Neuron (in vitro differentiated cells): ENCODE measurements around the gene SPACA7.
"Not testable (repeated sequence)": the region's sequence is repeated elsewhere in the genome, so short reads cannot be mapped to it uniquely, and the experiment has no call there.

Experiments
- H2AFZ ChIP-seq: one replicate; pipeline ENCODE4 v1.6.1; 2013; ENCODE audit warnings: low read depth, mild to moderate bottlenecking, inconsistent platforms, low read length, moderate library complexity
- H3K27me3 ChIP-seq: one replicate; pipeline ENCODE4 v1.6.1; 2013; ENCODE audit warnings: low read length; ENCODE audit not compliant: insufficient read depth
- H3K36me3 ChIP-seq: one replicate; pipeline ENCODE4 v1.6.1; 2013; ENCODE audit warnings: low read length; ENCODE audit not compliant: insufficient read depth
- H3K4me1 ChIP-seq: one replicate; pipeline ENCODE4 v1.6.1; 2013; ENCODE audit warnings: low read length; ENCODE audit not compliant: insufficient read depth
- H3K4me3 ChIP-seq: 2 replicates; pipeline ENCODE4 v1.5.1; 2013; ENCODE audit warnings: mild to moderate bottlenecking, low read length, moderate library complexity
- H3K9me3 ChIP-seq: one replicate; pipeline ENCODE4 v1.6.1; 2013; ENCODE audit warnings: low read length

The SPACA7 gene

DNA sequence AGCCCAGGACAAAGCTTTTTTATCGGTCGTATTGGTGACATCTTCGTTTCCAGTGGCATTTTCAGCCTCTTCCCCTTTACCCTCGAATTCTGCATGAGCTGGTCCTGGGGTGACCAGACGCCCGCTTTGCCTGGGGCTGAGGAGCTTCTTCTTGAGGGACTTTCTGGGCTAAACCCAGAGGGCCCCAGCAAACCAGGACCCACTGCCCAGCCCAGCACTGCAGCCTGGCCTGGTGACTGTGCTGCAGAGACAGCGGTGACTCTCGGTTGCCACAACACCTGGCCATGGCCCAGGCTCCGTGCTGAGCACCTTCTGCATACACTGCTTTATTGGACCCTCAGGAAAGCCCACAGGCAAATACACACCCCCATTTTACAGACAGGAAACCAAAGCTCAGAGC lies 21.0 kb downstream of the SPACA7 start:
- Histone ChIP-seq H2AFZ (no peak overlapping the region), H3K27me3 (no peaks in the 10 kb centered on the region), H3K9me3 (no peaks in the 10 kb centered on the region)

DNA sequence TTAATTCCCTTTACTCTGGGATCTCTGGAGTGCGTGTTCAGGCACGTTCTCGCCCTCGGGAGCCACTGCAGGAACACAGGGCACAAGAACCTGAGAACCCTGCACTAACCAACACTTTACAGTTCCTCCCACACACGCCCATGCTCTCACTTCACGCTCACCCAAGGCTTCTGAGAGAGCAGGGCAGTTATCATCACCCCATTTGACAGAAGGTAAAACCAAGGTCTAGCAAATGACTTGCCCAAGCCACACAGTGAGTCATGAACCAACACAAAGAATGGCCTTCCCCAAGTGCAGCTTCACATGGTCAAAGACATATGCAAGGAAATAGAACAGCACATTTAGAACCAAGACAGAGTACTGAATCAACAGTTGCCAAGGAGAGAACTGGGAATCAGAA lies 22.2 kb downstream of the SPACA7 start:
- not testable (repeated sequence) for H2AFZ ChIP-seq, H3K9me3 ChIP-seq, H3K36me3 ChIP-seq, H3K27me3 ChIP-seq, H3K4me3 ChIP-seq, H3K4me1 ChIP-seq

More for the DNA sequence above, 21.0 kb downstream of the SPACA7 start:
- H3K36me3 ChIP-seq, result no peaks in the 10 kb centered on the region
- peaks cover 9% of the 10 kb centered on the region for H3K4me1 ChIP-seq
- no peak overlapping the region for H3K4me3 ChIP-seq

DNA sequence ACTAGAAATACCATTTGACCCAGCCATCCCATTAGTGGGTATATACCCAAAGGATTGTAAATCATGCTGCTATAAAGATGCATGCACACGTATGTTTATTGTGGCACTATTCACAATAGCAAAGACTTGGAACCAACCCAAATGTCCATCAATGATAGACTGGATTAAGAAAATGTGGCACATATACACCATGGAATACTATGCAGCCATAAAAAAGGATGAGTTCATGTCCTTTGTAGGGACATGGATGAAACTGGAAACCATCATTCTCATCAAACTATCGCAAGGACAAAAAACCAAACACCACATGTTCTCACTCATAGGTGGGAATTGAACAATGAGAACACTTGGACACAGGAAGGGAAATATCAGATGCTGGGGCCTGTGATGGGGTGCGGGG lies 33.7 kb downstream of the SPACA7 start:
- H3K9me3 ChIP-seq, H3K36me3 ChIP-seq, H3K4me3 ChIP-seq, H3K27me3 ChIP-seq, H3K4me1 ChIP-seq, H2AFZ ChIP-seq: not testable (repeated sequence)

DNA sequence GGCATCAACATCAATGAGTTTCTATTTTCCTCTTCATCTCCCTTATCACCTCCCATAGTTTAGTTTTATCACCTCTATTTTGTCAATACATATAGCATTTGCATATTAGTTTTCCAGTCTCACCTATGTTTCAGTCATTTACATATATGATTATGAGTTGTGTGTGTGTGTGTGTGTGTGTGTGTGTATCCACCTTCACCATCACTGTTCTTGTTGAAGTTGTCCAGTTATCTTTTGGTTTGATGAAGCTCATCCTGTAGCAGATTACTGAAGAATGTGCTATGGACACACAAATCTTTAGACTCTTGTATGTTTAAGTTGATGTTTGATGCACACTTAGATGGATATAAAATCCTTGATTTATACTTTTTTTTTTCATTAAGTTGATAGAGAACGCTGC lies 40.5 kb downstream of the SPACA7 start:
- H2AFZ ChIP-seq, result no peak overlapping the region
- H3K9me3 ChIP-seq, result peaks cover 13% of the 10 kb centered on the region
- no peak overlapping the region for H3K4me3 ChIP-seq
- no peaks in the 10 kb centered on the region for H3K4me1 ChIP-seq
- no peaks in the 10 kb centered on the region for H3K36me3 ChIP-seq
- no peaks in the 10 kb centered on the region for H3K27me3 ChIP-seq

DNA sequence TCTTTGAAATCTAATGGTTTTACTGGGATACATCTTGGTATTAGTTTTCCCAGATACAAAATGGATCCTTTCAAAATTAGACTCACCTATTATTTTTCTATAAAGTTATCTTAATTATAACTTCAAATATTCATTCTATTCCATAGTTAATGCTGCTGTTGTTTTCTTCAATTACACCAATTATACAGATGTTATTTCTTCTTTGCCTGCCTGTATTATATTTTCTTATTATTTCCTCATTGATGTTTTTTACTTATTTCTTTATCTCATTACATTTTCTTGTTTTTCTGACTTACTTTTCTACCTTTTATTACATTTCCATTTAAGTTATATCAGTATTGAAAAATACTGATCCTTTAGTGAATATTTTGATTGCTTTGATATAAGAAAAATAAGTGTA lies 40.9 kb downstream of the SPACA7 start:
- Histone ChIP-seq H3K27me3 (no peaks in the 10 kb centered on the region), H3K9me3 (peaks cover 15% of the 10 kb centered on the region), H3K36me3 (no peaks in the 10 kb centered on the region), H2AFZ (no peak overlapping the region), H3K4me1 (no peaks in the 10 kb centered on the region), H3K4me3 (no peak overlapping the region)

DNA sequence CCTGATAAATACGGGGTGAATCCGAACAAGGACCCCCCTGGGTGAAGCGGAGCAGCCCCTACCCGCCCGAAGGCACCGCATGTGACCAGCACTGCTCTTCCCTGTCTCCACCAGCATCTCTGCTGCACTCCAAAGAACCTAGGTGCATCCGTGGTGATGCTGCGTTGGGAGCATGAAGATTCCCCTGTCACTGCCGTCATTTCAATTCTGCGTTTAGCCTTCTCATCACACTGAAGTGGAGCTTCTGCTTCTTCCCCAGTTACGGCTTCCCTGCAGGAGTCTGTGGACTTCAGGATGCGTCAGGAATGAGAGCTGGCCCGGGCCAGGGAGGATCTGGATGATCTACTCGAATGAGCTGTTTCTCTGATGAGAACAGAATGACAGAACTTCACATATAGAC lies 47.9 kb downstream of the SPACA7 start:
- Histone ChIP-seq H3K36me3 (no peaks in the 10 kb centered on the region), H2AFZ (no peak overlapping the region), H3K4me3 (no peak overlapping the region), H3K4me1 (no peaks in the 10 kb centered on the region), H3K9me3 (peaks cover 26% of the 10 kb centered on the region), H3K27me3 (no peaks in the 10 kb centered on the region)

DNA sequence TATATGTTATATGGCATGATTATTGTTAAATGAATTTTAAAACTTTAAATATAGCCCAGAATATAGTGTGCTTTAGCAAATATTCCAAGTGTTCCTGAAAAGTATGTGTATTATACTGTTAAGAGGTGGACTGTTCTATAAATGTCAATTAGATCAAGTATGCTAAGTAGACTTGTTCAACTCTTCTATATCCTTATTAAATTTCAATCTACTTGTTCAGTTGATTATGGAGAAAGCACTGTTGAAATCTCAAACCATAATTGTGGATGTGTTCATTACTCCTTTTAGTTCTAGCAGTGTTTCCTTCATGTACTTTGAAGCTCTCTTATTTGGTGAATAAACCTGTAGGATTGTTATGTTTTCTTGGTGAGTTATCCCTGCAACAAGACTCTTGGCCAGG lies 52.5 kb downstream of the SPACA7 start:
- Histone ChIP-seq H3K9me3 (peaks cover 20% of the 10 kb centered on the region), H3K27me3 (no peaks in the 10 kb centered on the region), H2AFZ (no peak overlapping the region), H3K4me3 (no peak overlapping the region), H3K36me3 (no peaks in the 10 kb centered on the region), H3K4me1 (no peaks in the 10 kb centered on the region)

DNA sequence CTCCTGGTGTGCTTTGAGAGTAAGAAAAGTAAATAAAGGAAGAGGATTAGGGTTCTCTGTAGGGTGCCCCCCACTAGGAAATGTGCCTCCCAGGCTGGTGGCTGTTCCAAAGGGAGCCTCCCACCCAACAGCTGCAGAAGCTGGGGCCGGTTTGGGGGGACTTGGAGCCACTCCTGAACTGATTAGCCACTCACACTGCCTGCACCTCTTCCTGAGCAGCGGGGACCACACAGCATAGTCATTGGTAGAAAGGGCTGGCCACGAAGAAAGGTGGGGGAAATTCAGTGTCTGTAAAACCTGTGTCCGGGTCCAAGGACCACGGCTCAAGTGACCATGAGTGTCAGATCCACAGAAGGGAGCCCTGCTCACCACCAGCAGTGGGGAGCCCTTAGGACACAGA lies 55.6 kb downstream of the SPACA7 start:
- H3K27me3 ChIP-seq, result no peaks in the 10 kb centered on the region

DNA sequence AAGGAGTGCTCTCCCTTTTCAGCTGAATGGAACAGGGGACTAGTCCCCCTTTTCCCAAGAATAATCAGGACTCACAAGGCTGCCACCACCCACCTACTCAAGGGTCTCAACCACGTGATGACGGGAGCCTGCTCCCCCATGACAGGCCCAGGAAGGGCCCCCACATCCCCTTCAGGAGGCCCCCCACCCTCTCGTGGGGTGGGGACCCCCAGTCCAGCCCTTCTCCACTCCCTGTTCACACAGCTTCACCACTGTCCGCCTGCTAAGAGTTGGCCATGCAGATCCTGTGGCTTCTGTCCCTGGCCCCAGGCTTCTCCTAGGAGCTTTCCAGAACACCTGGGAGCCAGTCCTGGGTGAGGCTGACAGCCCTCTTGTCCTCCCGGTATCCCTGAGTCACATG lies 56.6 kb downstream of the SPACA7 start:
- not testable (repeated sequence) for H2AFZ ChIP-seq, H3K27me3 ChIP-seq, H3K4me1 ChIP-seq, H3K4me3 ChIP-seq, H3K36me3 ChIP-seq
- H3K9me3 ChIP-seq, result peaks cover 17% of the 10 kb centered on the region

More for the DNA sequence above, 55.6 kb downstream of the SPACA7 start:
- Histone ChIP-seq H3K4me1 (no peaks in the 10 kb centered on the region), H3K4me3 (no peak overlapping the region), H2AFZ (no peak overlapping the region), H3K9me3 (peaks cover 18% of the 10 kb centered on the region), H3K36me3 (no peaks in the 10 kb centered on the region)

DNA sequence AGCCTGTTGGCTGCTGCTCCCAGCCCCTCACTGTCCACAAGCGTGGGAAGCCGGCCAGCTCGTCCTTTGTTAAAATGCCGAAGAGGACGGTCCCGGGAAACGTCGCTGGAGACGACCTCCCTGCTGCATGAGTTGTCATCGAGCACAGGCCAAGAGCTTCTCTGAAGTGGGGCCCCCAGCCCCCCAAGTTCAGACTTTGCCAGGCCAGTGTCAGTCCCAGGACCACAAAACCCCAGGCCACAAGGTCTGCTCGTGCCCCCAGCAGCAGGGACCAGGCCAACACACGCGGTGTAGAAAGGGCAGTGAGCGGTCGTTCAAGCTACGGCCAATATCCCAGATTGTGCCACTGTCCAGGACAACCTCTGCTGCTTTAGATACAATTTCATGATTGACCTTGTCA lies 57.4 kb downstream of the SPACA7 start:
- H3K4me3 ChIP-seq, H2AFZ ChIP-seq, H3K36me3 ChIP-seq, H3K27me3 ChIP-seq, H3K4me1 ChIP-seq: not testable (repeated sequence)
- peaks cover 18% of the 10 kb centered on the region for H3K9me3 ChIP-seq

DNA sequence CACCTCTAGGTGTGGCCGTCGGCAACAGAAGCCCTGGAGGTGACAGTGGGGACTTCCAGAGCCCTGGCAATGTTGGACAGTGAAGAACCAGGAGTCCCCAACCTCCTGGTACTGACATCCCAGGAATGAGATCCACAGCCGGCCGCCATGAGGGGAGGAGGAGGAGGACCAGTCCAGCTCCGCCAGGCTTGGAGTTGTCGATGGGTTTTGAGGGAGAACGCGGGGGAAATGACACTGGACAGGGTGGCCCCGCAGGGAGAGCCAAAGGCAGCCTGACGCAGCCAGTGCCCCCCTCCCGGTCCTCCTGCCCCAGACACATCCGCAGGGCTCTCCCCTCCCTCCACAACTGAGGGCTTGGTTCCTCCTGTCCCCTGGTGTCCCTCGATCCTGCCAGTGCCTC lies 57.9 kb downstream of the SPACA7 start:
- Histone ChIP-seq H3K4me3 (no peak overlapping the region), H3K36me3 (no peaks in the 10 kb centered on the region), H3K9me3 (peaks cover 15% of the 10 kb centered on the region), H3K4me1 (peaks cover 4% of the 10 kb centered on the region), H3K27me3 (no peaks in the 10 kb centered on the region), H2AFZ (no peak overlapping the region)

DNA sequence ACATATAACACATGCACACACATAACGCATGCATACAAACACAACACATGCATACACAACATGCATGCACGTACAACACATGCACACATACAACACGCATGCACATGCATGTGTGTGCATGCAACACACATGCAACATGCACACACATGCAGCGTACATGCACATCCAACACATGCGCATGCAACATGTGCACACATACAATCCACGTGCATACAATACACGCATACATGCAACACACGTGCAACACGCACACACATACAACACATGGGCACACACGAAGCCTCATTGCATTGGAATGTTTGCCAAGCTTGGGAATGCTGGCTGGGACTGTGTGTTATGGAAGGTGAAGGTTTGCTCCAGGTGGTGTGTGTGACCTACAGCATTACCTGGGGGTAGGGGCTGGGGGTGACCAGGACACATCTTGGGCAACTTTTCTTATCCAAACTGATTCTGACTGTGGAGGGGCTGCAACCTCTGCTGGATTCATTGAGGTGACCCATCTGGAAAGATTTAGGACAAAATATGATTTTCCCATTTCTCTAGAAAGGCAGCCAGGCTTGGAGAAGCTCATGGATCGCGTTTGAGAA lies 58.9 kb downstream of the SPACA7 start:
- H3K36me3 ChIP-seq, result no peaks in the 10 kb centered on the region
- peaks cover 12% of the 10 kb centered on the region for H3K9me3 ChIP-seq
- H3K27me3 ChIP-seq, result no peaks in the 10 kb centered on the region
- no peak overlapping the region for H3K4me3 ChIP-seq
- H2AFZ ChIP-seq, result no peak overlapping the region
- H3K4me1 ChIP-seq, result peaks cover 14% of the 10 kb centered on the region

DNA sequence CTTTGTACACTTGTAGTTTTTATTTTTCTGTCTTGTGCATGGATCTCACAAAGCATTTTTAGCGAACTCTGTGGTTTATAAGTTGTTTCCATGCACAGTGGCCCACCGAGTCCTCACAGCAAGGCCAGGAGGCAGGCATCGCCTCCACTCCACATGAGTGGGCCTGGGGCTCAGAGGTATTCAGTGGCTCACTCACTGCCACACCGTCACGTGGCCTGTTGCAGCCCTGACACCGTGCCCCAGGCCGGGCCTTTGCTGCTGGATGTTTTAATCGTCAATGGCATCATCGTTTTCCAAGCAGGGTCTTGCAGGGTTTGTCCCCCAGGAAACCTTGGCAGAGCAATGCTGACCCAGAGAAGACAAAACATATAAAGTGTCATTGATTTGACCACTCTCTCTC lies 59.8 kb downstream of the SPACA7 start:
- Histone ChIP-seq H3K4me3 (no peak overlapping the region), H3K27me3 (no peaks in the 10 kb centered on the region), H3K4me1 (peaks cover 14% of the 10 kb centered on the region), H2AFZ (no peak overlapping the region), H3K36me3 (no peaks in the 10 kb centered on the region), H3K9me3 (peaks cover 11% of the 10 kb centered on the region)

DNA sequence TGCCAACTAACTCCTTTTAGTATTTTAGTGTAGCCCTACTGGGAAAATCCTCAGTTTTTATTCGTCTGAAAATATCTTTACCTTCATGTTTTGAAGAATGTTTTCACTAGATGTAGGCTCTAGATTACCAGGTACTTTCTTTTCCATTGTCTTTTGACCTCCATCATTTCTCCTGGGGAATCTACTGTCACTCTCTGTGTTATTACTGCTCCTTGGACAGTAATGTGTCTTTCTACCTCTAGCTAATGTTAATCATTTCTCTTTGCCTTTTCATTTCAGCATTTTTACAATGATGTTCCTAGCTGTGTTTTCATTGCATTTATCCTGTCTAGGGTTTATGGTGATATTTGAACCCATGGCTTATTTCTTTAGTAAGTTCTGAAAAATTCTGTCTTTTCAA lies 61.9 kb downstream of the SPACA7 start:
- no peak overlapping the region for H3K4me3 ChIP-seq
- H3K27me3 ChIP-seq, result no peaks in the 10 kb centered on the region
- H3K9me3 ChIP-seq, result peaks cover 8% of the 10 kb centered on the region
- H3K4me1 ChIP-seq, result peaks cover 18% of the 10 kb centered on the region
- H3K36me3 ChIP-seq, result no peaks in the 10 kb centered on the region
- no peak overlapping the region for H2AFZ ChIP-seq
